GM10847 (cell line): Measurements from ENCODE around the gene CS.

ENCODE experiments used
- POLR2A ChIP-seq: IDR thresholded peaks from 2 replicates; pipeline ENCODE4 v1.6.1; 2011; ENCODE audit not compliant: insufficient read length; ENCODE audit errors: extremely low read depth

Gene CS

GRCh38 chr12:56296295-56296694 is 3.8 kb downstream of the CS start:
- no peak for TF ChIP-seq POLR2A

DNA sequence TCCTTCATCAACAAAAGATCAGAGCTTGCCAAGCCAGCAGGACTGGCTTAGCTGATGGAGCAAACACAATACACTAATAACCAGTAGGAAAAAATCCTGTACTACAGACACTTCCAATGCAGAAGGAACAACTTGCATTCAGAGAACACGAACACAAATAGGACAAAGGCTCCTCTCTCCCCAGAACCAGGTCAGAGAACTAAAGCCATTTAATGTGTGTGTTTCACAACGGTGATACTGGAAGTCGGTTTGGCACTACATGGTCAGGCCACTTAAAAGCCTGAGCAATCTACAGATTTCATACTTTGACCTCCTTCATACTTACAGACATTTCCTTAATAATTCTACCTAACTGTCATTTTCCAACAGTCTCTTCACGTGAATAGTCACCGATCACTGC is 6.3 kb downstream of the CS start:
- no peak for TF ChIP-seq POLR2A

- TF ChIP-seq POLR2A: no peak
These were observed 11.3 kb downstream of the CS start for GRCh38 chr12:56288705-56289387.

DNA sequence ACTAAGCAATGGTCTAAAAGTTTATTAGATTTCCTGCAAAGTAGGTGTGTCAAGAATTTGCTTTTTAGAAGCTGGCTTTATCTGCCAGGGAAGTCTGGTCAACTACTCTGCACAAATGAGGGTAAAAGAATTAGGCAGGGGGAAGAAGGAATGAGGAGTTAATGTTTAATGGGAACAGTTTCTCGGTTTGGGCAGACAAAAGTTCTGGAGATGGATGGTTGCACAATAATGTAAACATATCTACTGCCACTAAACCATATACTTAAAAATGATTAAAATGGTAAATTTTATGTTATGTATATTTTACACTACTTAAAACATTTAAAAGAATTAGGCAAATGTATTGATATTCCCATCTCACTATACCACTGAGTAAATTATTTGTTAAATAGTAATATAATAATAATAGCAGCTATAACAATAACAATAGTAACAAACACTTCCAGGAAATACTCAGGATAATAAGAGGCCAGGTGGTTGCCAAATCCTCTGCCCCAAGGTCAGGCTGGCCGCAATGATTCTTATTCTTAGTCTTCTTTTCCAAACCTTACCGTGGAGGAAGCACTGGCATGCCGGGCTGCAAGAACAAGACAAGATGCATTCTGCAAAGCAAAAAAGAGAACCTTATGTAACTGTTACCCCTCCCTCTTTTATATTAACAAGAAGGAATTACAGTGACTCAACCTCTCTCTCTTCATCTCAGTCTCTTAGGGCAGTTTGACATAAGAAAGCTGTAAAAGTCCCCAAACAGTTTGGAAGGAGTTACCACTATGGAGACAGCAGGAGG is 13.9 kb downstream of the CS start:
- no peak for TF ChIP-seq POLR2A

GRCh38 chr12:56282579-56282978 is 17.6 kb downstream of the CS start:
- no peak for TF ChIP-seq POLR2A

- no peak for TF ChIP-seq POLR2A
These were observed 18.1 kb downstream of the CS start for GRCh38 chr12:56282030-56282429.

DNA sequence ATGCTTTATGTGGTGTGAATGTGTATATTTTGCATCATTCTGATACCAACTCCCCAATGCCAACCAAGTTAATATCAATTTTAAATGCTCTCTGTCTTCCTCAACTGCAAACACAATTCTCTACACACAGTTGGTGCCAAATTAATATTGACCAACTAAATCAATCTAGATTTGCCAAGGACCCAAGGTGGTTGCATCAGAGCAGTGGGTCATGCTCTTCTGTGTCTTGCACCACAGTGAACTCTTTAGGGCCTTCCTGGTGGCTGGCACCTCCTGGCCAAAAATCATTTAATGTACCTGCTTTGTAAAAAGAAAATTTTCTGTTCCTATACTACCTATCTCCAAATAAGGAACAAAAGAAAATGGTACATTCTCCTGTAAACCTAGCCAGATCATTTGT is 19.3 kb downstream of the CS start:
- no peak for TF ChIP-seq POLR2A

DNA sequence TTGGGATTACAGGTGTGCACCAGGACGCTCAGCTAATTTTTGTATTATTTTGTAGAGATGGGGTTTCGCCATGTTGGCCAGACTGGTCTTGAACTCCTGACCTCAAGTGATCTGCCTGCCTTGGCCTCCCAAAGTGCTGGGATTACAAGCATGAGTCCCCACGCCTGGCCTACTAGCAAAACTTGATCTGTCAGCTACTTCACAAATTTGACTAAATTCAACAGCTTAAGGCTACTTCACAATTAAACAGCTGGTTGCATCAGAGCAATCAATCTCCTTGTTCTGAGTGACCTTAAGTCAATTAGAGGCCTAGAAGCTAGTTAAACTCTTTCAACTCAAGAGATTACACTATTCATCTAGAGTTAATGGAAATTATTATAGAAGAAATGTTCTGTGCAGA is 21.2 kb downstream of the CS start:
- TF ChIP-seq POLR2A: no peak

GRCh38 chr12:56274299-56274698 is 25.8 kb downstream of the CS start:
- TF ChIP-seq POLR2A: no peak

DNA sequence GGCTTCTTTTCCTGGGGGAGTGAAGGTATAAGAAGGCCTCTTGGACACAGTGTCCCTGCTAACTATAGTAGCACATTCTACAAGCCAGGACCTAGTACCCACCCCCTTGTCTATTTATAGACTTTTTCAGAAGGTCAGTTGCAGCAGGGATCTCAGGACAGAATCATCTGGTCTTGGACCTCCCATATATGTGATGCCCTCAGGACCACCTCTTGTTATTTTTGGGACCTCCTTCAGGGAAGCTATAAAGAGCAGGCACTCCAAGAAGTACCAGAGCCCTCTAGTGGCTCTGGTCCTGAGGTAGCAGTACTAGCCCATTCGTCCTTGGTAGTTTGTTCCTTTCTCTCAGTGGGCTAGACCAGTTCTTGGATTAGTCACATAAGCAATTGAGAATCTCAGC is 29.1 kb downstream of the CS start:
- TF ChIP-seq POLR2A: no peak

- no peak for TF ChIP-seq POLR2A
These were observed 32.6 kb downstream of the CS start for GRCh38 chr12:56267443-56268071.

DNA sequence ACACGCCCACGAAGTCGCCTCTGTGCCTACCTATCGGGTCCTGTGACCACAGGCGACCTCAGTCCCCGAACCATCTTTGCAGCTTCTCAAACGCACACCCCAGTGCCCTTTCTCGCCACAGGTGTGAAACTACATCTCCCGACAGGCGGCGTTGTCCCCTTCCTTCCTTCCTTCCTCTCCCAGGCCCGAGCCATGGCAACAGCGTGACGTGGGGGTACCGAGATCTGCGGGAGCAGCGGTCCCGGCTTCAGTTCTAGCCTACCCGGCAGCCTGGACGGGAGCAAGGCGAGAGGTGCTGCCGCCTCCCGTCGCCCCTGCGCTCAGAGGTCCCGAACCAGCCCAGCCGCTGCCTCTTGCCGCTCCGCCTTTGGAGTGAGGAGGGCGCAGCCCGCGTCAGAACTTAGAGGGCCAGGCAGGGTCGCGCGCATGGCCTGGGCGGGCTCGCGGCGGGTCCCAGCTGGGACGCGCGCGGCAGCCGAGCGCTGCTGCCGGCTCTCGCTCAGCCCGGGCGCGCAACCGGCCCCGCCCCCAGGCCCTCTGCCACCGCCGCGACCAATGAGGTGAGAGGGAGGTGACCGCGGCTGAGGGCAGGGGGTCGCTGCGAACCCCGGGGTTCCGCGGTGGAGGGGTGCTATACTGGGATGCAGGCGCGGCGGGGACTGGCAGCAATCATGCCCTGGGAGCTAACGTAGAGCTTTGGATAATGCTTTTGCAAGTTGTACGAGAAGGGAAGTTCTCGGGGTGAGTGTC is 33.3 kb downstream of the CS start, which contains the start of gene COQ10A:
Gene COQ10A (plus strand): TSS at position 250 of the 750 bp plus-strand sequence. CDS start 177 bp downstream, at position 427.
- TF ChIP-seq POLR2A: peak; percentile 62

GRCh38 chr12:56261503-56262232 is 38.5 kb downstream of the CS start:
- TF ChIP-seq POLR2A: no peak

DNA sequence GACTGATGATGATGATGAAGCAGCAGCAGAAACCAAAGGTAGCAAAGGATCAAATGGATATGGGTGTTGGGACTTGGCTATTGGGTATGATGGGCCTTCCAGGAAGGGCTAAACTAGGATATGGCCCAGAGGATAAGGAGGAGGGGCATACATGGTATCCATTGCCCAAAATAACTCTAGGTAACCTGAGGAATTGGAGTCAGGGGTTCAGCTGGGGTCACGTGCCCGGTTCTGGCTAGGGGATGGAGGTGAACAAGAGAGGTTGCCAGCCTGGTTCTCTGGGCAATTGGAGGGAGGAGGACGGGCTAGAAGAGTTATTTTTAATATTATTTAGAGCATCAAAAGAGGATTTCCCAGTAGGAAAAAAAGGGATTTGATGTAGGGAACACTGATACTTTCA is 39.2 kb downstream of the CS start:
- no peak for TF ChIP-seq POLR2A

DNA sequence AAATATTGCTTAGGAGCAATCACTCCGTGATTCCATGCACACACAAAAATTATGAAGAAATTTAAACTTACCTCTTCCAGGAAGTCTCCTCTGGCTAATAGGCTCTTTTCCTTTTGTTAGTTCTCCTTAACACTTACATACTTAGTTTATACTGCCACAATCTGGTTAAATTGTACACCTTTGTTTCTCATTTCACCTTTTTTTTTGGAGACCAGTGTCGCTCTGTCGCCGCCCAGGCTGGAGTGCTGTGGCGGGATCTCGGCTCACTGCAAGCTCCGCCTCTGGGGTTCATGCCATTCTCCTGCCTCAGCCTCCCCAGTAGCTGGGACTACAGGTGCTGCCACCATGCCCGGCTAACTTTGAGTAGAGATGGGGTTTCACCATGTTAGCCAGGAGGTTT is 39.8 kb downstream of the CS start:
- TF ChIP-seq POLR2A: no peak
